ENCODE data around the gene BLVRA.

The BLVRA gene

GRCh38 chr7:43752411-43752810, 6.1 kb upstream of the BLVRA start:
- TF ChIP-seq REST (IDR thresholded peaks at IDR 0.05; ENCODE audit: low read depth) (no peak), FOXM1 (IDR thresholded peaks at IDR 0.05; ENCODE audit: borderline replicate concordance, low read depth) (no peak), NFIC (IDR thresholded peaks at IDR 0.05) (no peak), CREB1 (IDR thresholded peaks at IDR 0.05; ENCODE audit: low read depth) (no peak)
- TF ChIP-seq, protein P1, sequence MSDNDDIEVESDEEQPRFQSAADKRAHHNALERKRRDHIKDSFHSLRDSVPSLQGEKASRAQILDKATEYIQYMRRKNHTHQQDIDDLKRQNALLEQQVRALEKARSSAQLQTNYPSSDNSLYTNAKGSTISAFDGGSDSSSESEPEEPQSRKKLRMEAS (IDR thresholded peaks at IDR 0.05), result no peak

- TF ChIP-seq REST (IDR thresholded peaks at IDR 0.05; ENCODE audit: low read depth), result no peak
- no peak for TF ChIP-seq YY1 (IDR thresholded peaks at IDR 0.05; ENCODE audit: low read depth)
- no peak for TF ChIP-seq EGR1 (IDR thresholded peaks at IDR 0.05)
- TF ChIP-seq NFIC (IDR thresholded peaks at IDR 0.05), result no peak
- TF ChIP-seq TAF1 (IDR thresholded peaks at IDR 0.05; ENCODE audit: low read depth), result no peak
- TF ChIP-seq TCF12 (IDR thresholded peaks at IDR 0.05; ENCODE audit: low read depth), result no peak
- no peak for TF ChIP-seq FOXM1 (IDR thresholded peaks at IDR 0.05; ENCODE audit: borderline replicate concordance, low read depth)
- TF ChIP-seq, protein P1 (IDR thresholded peaks at IDR 0.05), result no peak
- TF ChIP-seq EP300 (IDR thresholded peaks at IDR 0.05; ENCODE audit: borderline replicate concordance), result no peak
- no peak for TF ChIP-seq CREB1 (IDR thresholded peaks at IDR 0.05; ENCODE audit: low read depth)
- no peak for TF ChIP-seq ZBTB7A (IDR thresholded peaks at IDR 0.05; ENCODE audit: low read depth)
- TF ChIP-seq TEAD4 (IDR thresholded peaks at IDR 0.05), result no peak
- no peak for TF ChIP-seq USF1 (IDR thresholded peaks at IDR 0.05)
Observed at GRCh38 chr7:43753271-43753810, 5.1 kb upstream of the BLVRA start.

GRCh38 chr7:43753843-43754242, 4.6 kb upstream of the BLVRA start:
- TF ChIP-seq EP300 (IDR thresholded peaks at IDR 0.05; ENCODE audit: borderline replicate concordance) (no peak), CREB1 (IDR thresholded peaks at IDR 0.05; ENCODE audit: low read depth) (no peak), TAF1 (IDR thresholded peaks at IDR 0.05; ENCODE audit: low read depth) (no peak), ZBTB7A (IDR thresholded peaks at IDR 0.05; ENCODE audit: low read depth) (no peak), TEAD4 (IDR thresholded peaks at IDR 0.05) (no peak), YY1 (IDR thresholded peaks at IDR 0.05; ENCODE audit: low read depth) (no peak), RAD21 (IDR thresholded peaks at IDR 0.05; ENCODE audit: low read depth) (no peak)

DNA sequence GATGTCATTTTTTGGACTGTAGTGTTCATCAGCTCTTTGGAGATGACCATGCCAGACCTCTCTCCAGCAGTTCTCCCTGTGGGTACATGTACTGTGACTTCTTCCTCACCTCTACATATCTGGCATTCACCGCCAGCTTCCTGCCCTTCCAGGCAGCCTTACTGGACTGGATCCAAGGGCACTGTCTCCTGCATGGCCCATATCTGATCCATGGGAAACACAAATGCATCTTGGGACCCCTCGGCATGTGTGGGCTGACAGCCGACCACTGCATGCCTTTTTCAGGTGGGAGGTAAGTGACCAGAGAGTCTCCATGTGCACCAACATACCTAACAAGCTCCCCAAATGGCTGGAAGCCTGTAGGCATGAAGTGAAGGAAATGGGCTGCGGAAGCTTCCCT, 3.9 kb upstream of the BLVRA start:
- no peak for TF ChIP-seq USF1 (IDR thresholded peaks at IDR 0.05)
- no peak for TF ChIP-seq EP300 (IDR thresholded peaks at IDR 0.05; ENCODE audit: borderline replicate concordance)

- no peak for TF ChIP-seq YY1 (IDR thresholded peaks at IDR 0.05; ENCODE audit: low read depth)
- TF ChIP-seq, protein P1 (IDR thresholded peaks at IDR 0.05), result no peak
- no peak for TF ChIP-seq NFIC (IDR thresholded peaks at IDR 0.05)
- TF ChIP-seq EGR1 (IDR thresholded peaks at IDR 0.05), result no peak
Observed at GRCh38 chr7:43756368-43757072, 2.0 kb upstream of the BLVRA start.

DNA sequence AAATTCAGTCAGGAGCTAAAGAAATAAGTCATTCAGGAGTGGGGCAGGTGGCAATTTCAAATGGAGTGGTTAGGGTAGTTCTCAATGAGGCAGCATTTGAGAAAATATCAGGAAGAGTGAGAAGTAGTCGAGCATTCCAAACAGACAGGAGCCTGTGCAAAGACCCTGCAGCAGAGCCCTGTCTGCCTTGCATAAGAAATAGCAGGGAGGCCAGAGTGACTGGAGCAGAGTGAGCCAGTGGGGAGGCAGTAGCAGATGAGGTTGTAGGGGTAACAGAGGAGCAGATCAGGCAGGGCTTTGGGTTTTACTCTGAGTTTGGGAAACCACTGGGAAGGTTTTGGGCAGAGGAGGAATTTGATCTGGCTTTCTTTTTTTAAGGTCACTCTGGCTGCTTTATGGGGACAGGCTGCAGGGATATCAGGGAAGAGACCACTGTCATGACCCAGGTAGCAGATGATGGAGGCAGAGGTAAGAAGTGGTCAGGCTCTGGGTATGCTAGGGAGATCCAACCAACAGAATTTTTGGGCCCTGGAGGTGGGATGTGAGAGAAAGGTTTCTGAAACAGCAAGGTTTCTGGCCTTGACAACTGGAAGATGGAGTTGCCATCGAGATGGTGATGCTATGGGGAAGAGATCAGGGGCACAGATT, 1.3 kb upstream of the BLVRA start:
- TF ChIP-seq, protein P1 (IDR thresholded peaks at IDR 0.05), result no peak
- TF ChIP-seq NFIC (IDR thresholded peaks at IDR 0.05) (no peak), CREB1 (IDR thresholded peaks at IDR 0.05; ENCODE audit: low read depth) (no peak), TAF1 (IDR thresholded peaks at IDR 0.05; ENCODE audit: low read depth) (no peak), USF1 (IDR thresholded peaks at IDR 0.05) (no peak), YY1 (IDR thresholded peaks at IDR 0.05; ENCODE audit: low read depth) (no peak)
